Activated B cell treated with CpG ODN at 0.5 μM for 24 hours (primary cell): ENCODE results near the gene RACGAP1. TPM values are rescaled to one million over a fixed set of nuclear protein-coding genes. Genes with fewer than 3 reads are reported as not detected.

Source experiments
- ATAC-seq: fragments of 200-7000 bp; cut with Tn5 transposase; one replicate; pipeline ENCODE4 v1.10.0; 2021; ENCODE audit warnings: low read depth, mild to moderate bottlenecking, moderate library complexity
- CTCF ChIA-PET: fragments of 350-600 bp; sonication (Branson Sonifier 250); formaldehyde crosslinking; loops from one replicate; lab custom pipeline; 2021; ENCODE audit warnings: antibody characterized with exemption; lab: Charles Lee
- POLR2A ChIA-PET: fragments of 350-600 bp; sonication (Branson Sonifier 250); formaldehyde crosslinking; loops from one replicate; lab custom pipeline; 2021; ENCODE audit warnings: antibody characterized with exemption; lab: Charles Lee
- DNase-seq: peaks from one replicate; pipeline ENCODE4 v3.0.0; 2022
- H3K27ac Mint-ChIP-seq: one replicate; pipeline ENCODE4 v1.8.0; 2020; ENCODE audit warnings: mixed read lengths
- H3K27me3 Mint-ChIP-seq: one replicate; pipeline ENCODE4 v1.8.0; 2021; ENCODE audit warnings: mixed read lengths
- H3K36me3 Mint-ChIP-seq: one replicate; pipeline ENCODE4 v1.8.0; 2021; ENCODE audit warnings: low read depth, mixed read lengths
- H3K4me1 Mint-ChIP-seq: one replicate; pipeline ENCODE4 v1.8.0; 2021; ENCODE audit warnings: mixed read lengths
- H3K4me3 Mint-ChIP-seq: one replicate; pipeline ENCODE4 v1.8.0; 2020; ENCODE audit warnings: mild to moderate bottlenecking, mixed read lengths
- H3K9me3 Mint-ChIP-seq: one replicate; pipeline ENCODE4 v1.8.0; 2020; ENCODE audit warnings: mixed read lengths
- intact Hi-C: fragments of 100-400 bp; cut with micrococcal nuclease; formaldehyde crosslinking; loops from one replicate; pipeline ENCODE4 v1.15.1; 2024
- total RNA-seq: library from RNA; stranded (reverse); gene quantifications from 2 replicates; pipeline ENCODE4 v1.2.3, GENCODE V29; 2022
- TF ChIP-seq, protein P1 (sequence below): fragments of 200-600 bp; IDR thresholded peaks from one replicate; pipeline ENCODE4 v1.8.0; 2022; ENCODE audit warnings: antibody characterized with exemption, mild to moderate bottlenecking

Gene RACGAP1
- total RNA-seq = 12.2 and 12.6 TPM in 2 replicates

DNA sequence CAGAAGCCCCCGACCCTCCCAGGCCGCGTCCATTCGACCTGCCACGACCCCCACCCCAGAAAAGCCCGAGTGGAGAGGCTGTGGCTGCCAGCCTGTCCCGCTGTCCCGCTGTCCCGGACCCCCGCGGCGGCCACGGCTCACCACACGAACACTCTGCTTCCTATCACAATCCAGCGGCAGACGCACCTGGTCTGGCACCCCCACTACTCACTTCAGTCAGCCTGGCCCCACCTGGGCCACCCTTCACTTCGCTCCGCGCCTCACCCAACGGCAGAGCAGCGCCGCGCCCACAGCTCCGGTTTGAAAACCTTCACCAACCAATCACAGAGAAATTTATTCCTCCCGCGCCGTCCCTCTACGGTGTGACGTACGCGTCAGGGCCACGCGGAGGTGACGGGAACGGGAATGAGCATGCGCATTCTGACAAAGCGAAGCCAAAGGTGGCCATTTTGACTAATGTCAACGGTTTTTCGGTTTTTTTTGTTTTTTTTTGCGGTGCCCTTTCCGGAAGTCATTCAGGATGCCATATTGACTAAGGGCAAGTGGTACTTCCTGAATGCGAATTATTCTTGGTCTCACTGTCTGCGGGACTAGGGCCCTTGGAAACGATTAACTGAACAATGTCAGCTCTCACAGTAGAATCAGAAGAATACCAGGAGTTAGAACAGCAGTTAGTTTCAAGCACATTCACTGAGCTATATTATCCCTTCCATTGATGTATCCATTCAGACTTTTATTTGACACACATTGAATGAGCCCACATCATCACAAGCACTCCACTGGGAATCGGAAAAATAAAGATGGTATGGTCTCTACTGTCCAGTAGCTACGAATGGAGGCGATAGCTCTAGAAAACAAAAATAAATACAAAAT lies at the start of gene RACGAP1:
Gene RACGAP1 (minus strand): TSS at position 308 of the 873 bp plus-strand sequence. CDS start 8,779 bp downstream, outside the sequence.
- intact Hi-C loops = loop anchor here (1.0 to 10.0 kb wide), 5 partner anchors 60 to 1209 kb away; partner anchors contain the start of genes BCDIN3D, CERS5, COX14 and DAZAP2

DNA sequence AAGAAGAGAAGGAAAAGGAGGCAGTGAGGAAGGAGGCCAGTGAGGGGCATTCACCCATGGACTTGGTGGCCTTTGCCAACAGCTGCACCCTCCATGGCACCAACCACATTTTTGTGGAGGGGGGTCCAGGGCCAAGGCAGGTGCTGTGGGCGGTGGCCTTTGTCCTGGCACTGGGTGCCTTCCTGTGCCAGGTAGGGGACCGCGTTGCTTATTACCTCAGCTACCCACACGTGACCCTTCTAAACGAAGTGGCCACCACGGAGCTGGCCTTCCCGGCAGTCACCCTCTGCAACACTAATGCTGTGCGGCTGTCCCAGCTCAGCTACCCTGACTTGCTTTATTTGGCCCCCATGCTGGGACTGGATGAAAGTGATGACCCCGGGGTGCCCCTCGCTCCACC lies 48.4 kb upstream of the RACGAP1 start:
- no peak for ATAC-seq
- no peak for DNase-seq
- H3K36me3 Mint-ChIP-seq = no peaks in the 10 kb centered on the region
- H3K27me3 Mint-ChIP-seq = peaks cover 14% of the 10 kb centered on the region
- no peak overlapping the region for H3K27ac Mint-ChIP-seq
- ChIA-PET POLR2A (no interaction called here), CTCF (interaction anchor here (0.9 to 3.7 kb wide), 8 partner anchors 10 to 241 kb away, joined by 3 to 37 read pairs (median 6); partner anchors contain the start of gene SMARCD1)
- intact Hi-C loops = loop anchor here (2.0 to 10.0 kb wide), 4 partner anchors 36 to 561 kb away; partner anchors contain the start of gene CERS5
- H3K9me3 Mint-ChIP-seq = no peaks in the 10 kb centered on the region
- no peak overlapping the region for H3K4me3 Mint-ChIP-seq
- peaks cover 4% of the 10 kb centered on the region for H3K4me1 Mint-ChIP-seq
- TF ChIP-seq, protein P1, sequence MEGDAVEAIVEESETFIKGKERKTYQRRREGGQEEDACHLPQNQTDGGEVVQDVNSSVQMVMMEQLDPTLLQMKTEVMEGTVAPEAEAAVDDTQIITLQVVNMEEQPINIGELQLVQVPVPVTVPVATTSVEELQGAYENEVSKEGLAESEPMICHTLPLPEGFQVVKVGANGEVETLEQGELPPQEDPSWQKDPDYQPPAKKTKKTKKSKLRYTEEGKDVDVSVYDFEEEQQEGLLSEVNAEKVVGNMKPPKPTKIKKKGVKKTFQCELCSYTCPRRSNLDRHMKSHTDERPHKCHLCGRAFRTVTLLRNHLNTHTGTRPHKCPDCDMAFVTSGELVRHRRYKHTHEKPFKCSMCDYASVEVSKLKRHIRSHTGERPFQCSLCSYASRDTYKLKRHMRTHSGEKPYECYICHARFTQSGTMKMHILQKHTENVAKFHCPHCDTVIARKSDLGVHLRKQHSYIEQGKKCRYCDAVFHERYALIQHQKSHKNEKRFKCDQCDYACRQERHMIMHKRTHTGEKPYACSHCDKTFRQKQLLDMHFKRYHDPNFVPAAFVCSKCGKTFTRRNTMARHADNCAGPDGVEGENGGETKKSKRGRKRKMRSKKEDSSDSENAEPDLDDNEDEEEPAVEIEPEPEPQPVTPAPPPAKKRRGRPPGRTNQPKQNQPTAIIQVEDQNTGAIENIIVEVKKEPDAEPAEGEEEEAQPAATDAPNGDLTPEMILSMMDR = no peak

More for the DNA sequence above, at the start of gene RACGAP1:
- Mint-ChIP-seq H3K36me3 (peaks cover 4% of the 10 kb centered on the region), H3K4me1 (peaks cover 16% of the 10 kb centered on the region), H3K9me3 (peaks cover 3% of the 10 kb centered on the region), H3K27me3 (no peaks in the 10 kb centered on the region), H3K4me3 (peak within 1 kb of the TSS; percentile 96), H3K27ac (peak within 1 kb of the TSS; percentile 79)
- ChIA-PET CTCF (interaction anchor here (1.2 to 1.5 kb wide), 3 partner anchors 14 to 86 kb away, joined by 4 to 6 read pairs (median 5); no protein-coding TSS in a partner anchor), POLR2A (interaction anchor here (0.6 to 2.2 kb wide), 9 partner anchors 11 to 475 kb away, joined by 3 to 16 read pairs (median 3); partner anchors contain the start of genes NCKAP5L, SMARCD1 and TMBIM6)
- TF ChIP-seq, protein P1 = no peak
- DNase-seq (peak; percentile 83), ATAC-seq (peak; percentile 97)

DNA sequence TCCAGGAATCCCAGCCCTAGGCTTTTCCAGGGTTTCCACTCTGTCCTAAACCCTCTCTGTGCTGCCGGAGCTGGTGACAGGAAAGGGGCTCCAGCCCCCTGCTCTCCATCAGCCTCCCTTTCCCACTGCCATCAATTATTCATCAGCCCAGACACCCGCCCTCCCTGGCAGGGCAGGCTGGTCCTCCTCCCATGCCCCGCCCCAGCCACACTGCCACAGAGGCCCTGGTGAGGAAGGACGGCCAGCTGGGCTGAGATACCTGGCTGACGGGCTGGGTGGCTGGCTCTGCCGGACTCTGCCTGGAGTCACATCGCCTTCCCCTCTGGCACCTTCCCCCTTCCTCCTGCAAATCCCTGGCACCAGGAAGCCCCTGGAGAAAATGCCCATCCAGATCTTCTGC lies 47.9 kb upstream of the RACGAP1 start:
- H3K36me3 Mint-ChIP-seq = no peaks in the 10 kb centered on the region
- peaks cover 14% of the 10 kb centered on the region for H3K27me3 Mint-ChIP-seq
- TF ChIP-seq, protein P1 = no peak
- ATAC-seq (no peak), DNase-seq (no peak)
- no peak overlapping the region for H3K27ac Mint-ChIP-seq
- H3K4me1 Mint-ChIP-seq = peaks cover 4% of the 10 kb centered on the region
- no peaks in the 10 kb centered on the region for H3K9me3 Mint-ChIP-seq
- CTCF ChIA-PET = interaction anchor here (1.3 to 3.7 kb wide), 5 partner anchors 11 to 242 kb away, joined by 3 to 37 read pairs (median 6); partner anchors contain the start of gene SMARCD1
- POLR2A ChIA-PET = no interaction called here
- H3K4me3 Mint-ChIP-seq = no peak overlapping the region
- intact Hi-C loops = loop anchor here (5.0 to 10.0 kb wide), 3 partner anchors 36 to 562 kb away; no protein-coding TSS in a partner anchor

- Mint-ChIP-seq H3K27ac (no peak overlapping the region), H3K4me1 (peaks cover 4% of the 10 kb centered on the region), H3K27me3 (peaks cover 11% of the 10 kb centered on the region), H3K9me3 (no peaks in the 10 kb centered on the region), H3K36me3 (no peaks in the 10 kb centered on the region), H3K4me3 (no peak overlapping the region)
- ChIA-PET POLR2A (interaction anchor here (0.6 kb wide), 1 partner anchor 837 kb away, joined by 4 read pairs; no protein-coding TSS in a partner anchor), CTCF (interaction anchor here (1.4 to 3.7 kb wide), 3 partner anchors 95 to 105 kb away, joined by 3 to 37 read pairs (median 9); partner anchors contain the start of gene CERS5)
- TF ChIP-seq, protein P1 = no peak
- DNase-seq = no peak
- ATAC-seq = no peak
- intact Hi-C loops = loop anchor here (5.0 to 10.0 kb wide), 3 partner anchors 35 to 562 kb away; no protein-coding TSS in a partner anchor
Observed at GRCh38 chr12:50072198-50072907, 47.1 kb upstream of the RACGAP1 start.
